IPS-NIHi11 (cell line): ENCODE results near the gene FNDC3A.

ENCODE experiments used
- DNase-seq: peaks from one replicate; pipeline ENCODE4 v3.0.0; 2012; ENCODE audit warnings: mixed read lengths, low spot score

Gene FNDC3A

GRCh38 chr13:48975856-48976575 lies at the start of gene FNDC3A:
TSS of gene FNDC3A (plus strand) at chr13:48975912. CDS start at chr13:49006191, 30,279 bp downstream.
- DNase-seq: peak; percentile 81

GRCh38 chr13:48928757-48929430 lies 46.8 kb upstream of the FNDC3A start:
- no peak for DNase-seq

GRCh38 chr13:48930918-48931317 lies 44.8 kb upstream of the FNDC3A start:
- DNase-seq: no peak

DNA sequence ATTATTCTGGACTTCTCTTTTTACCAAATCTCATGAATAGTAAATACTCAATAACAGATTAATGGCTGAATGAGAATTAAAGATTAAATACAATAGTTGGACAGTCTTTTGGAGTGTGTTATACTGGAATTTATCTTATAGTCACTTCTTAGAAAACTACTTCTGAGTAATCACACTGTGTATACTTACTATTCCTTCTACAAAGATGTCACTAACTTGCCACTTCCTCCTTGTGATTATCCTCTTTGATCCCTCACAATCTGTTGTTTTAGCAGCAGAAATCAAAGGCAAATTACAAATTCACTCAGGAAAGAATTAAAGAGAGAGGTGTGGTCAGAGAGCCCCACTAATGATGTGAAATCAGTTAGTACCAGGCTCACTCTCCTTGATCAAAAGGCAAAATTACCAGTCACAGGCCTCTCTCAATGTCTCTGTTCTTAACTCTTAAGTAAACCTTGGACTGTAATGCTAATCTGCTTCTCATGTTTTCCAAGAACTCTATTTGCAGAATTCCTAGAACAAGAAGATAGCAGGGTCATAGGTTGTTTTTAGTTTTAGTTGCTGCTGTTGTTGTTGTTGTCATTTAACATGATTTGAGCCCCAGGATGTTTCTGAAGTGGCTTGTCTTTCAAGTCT lies 37.3 kb upstream of the FNDC3A start:
- DNase-seq: no peak

- no peak for DNase-seq
These were observed 36.0 kb upstream of the FNDC3A start for GRCh38 chr13:48939728-48940127.

DNA sequence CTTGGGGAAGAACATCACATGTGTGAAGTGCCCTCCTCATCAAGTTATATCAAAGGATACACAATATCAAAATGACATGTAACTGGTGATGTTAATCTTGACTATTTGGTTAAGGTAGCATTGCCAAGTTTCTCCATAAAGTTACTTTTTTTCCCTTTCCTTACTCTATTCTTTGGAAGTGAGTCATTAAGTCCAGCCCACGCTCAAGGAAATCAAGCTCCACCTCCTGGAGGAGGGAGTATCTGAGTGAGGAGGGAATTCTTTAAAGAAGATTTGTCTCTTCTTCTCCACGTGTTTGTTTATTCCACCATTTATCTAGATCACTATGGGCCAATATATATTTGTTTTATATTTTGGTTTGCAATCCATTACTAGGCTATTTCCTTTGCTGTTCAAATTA lies 33.6 kb upstream of the FNDC3A start:
- no peak for DNase-seq

- DNase-seq: no peak
These were observed 31.5 kb upstream of the FNDC3A start for GRCh38 chr13:48944221-48944620.

GRCh38 chr13:48945626-48946025 lies 30.1 kb upstream of the FNDC3A start:
- no peak for DNase-seq

- no peak for DNase-seq
These were observed 29.5 kb upstream of the FNDC3A start for GRCh38 chr13:48946163-48946562.

DNA sequence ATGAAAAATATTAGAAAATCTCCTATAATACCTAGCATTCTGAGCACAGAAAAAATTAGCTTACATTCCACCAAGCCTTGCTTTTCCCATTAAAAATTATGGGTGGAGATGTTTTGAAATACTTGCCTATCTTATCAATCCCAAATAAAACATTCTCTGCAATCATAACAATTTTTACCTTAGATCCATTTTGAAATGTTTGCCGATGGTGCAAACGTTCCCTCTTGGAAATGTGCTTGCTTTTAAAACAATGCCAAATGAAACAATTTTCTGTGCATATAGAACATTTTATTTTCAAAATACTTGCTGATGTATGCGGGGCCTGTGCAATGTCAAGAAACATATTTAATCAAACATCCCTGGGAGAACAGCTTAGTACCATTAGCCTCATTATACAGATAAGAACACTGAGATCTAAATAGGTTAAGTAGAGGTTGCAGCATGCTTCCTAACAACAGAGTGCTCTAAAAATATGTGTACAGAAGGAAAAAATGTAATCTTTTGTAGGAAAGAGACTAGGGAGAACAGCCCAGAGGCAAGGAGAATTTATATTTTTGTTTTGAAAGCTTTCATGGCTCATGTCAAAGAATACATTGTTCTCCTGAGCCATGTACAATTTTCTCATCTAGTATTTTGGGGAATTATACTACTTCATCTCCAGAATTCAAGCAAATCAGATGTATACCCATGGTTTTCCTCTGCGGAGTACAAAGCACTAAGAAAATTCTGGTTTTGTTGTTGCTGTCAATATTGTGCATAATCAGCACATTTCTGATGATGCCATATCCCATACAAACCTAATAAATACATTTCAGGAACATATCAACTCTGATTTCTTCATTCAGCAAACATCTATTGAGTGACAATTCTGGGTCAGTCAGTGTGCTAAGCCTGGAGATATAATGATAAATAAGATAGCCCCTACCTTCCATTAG lies 25.9 kb upstream of the FNDC3A start:
- DNase-seq: no peak

- no peak for DNase-seq
These were observed 25.2 kb upstream of the FNDC3A start for GRCh38 chr13:48950501-48950875.

DNA sequence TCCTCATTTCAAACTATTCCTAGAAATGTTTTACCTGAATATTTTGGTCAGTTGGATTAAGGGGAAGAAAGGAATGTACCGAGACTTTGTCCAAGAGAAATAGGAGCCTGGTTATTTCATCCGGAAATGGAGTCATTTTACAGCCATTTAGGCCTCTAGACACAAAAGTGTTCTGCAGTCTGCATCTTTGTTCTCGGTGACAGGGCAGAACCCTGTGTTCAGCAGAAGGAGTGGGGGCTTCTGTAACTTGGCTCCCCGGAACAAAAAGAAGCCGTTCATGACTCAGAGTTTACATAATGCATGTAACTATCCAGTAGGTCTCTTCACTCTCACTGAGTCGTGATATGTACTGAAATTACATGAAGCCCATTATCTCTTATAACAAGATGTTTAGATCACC lies 21.6 kb upstream of the FNDC3A start:
- DNase-seq: no peak

- no peak for DNase-seq
These were observed 20.2 kb upstream of the FNDC3A start for GRCh38 chr13:48955536-48955935.

GRCh38 chr13:48961379-48961778 lies 14.3 kb upstream of the FNDC3A start:
- DNase-seq: no peak

DNA sequence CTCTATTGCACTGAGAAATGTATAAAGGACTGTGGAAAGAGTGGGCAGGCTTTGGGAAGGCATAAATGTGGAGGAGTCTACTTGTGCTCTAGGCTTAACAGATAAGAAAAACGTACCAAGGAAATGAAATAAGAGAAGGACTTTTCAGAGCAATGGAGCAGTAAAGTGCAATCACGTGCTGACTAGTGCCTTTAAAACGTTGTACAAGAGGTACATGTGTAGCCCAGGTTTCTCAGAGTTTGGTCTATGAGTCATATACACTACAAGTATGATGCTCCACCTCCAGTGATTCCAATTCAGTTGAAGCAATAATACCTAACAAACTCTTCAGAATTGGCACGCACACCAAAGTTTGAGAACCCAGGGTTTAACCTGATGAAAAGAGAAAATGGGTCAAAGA lies 13.4 kb upstream of the FNDC3A start:
- DNase-seq: no peak

DNA sequence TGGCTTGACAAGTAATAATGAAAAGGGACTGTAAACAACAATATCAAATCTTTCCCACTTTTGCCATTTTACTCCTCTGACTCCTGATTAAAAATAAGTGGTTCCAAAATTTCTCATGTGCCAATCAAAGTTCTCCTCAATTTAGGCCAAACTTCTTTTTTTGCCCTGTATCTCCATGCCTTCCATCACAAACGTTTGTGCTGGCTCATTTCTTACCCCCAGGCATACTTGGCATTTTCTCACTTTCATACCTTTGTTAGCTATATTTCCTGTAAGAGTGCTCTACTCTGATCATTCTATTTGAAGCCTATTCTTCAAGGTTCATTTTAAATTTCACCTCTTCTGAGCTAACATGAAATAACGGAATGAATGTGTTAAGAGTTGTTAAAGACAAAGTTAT lies 10.0 kb upstream of the FNDC3A start:
- DNase-seq: no peak

- no peak for DNase-seq
These were observed 6.0 kb upstream of the FNDC3A start for GRCh38 chr13:48969685-48970084.

GRCh38 chr13:48973845-48974431 lies 1.8 kb upstream of the FNDC3A start:
- DNase-seq: no peak

DNA sequence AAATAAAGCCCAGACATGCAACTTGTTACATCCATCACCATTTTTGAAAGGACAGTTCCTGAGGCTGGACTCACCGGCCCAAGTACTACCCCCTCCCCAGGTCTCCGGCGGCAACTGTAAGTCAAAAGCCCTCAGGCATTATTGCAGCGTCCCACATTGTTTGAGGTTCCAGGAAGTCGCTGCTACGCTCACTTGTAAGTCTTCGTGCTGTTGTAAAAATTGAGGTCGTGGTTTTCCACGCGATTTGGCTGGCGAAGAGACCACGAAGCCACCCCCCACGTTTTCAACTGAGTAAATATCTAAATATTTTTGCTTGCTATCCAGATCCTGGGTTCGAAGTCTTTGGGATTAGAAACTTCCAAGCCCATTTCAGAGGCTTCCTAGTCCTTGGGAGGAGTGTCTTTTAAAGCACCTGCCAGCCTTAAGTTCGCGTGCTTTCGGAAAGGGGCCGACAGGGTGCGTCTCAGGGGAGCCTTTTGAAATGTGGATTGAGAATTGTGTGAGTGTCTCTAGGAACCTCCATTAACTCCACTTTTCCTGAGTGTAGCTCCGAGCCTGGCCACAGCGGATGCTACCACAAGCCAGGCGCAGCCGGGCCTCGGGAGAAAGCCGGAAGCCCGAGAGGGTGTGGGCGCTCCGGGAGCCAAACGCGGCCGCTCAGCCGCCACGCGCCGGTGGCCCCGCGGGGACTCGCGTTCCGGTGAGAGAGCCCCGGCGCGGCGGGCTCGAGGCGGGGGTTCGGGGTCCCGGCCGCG lies 434 bp upstream of the FNDC3A start:
- DNase-seq: peak; percentile 38

DNA sequence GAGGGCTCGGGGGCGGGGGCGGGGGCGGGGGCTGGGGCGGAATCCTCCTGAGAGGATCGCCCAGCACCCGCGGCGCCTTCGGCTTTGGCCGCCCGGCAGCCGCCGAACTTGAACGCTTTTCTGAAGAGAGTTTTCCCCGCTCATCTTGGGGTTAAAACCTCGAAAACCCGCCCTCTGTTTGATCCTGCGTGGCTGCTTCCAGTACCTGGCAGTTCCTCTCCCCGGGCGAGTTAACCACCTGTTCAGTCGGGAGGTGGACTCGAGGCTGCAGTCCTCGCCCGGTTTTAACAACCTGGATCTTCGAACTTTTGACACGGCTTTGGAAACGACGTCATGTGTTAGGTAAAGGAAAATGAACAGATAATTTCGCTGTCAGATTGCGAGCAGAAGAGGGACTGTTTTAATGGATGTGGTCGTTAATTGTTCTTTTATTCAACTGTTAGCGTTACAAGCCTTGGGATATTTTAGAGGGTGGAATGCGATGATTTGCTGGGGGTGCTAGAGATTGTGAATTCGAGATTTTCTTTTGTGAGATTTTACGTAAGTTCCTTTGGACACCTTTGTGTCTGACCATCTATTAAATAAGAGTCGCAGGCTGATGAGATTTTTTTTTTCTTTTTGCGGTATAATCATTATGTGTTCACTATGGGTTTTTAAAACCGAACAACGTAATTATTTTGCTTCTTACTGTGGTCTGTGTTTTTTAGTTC lies 1.0 kb downstream of the FNDC3A start:
- DNase-seq: no peak

DNA sequence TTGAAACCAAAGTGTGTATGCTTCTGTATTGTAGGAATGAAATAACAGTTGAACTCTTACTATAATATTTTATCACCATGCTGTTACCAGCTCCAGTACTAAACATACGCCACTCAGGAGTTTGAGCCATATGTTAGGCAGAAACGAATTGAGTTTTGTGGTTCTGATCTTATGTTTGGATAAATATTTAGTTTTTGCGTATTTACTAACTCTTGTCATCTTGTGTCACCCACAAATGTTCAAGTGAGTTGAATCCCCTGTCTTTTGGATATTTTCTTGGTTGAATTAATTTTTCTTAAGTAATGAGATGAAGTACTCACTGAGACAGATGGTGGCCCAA lies 1.5 kb downstream of the FNDC3A start:
- no peak for DNase-seq
